Subcutaneous adipose tissue (tissue), 4 donors: ENCODE data around the gene RSAD2. TPM values are rescaled to one million over a fixed set of nuclear protein-coding genes. Genes with fewer than 3 reads are reported as not detected.

ENCODE experiments used
- CTCF ChIP-seq: fragments of 450-650 bp; IDR thresholded peaks from one replicate; pipeline ENCODE4 v1.5.1; 2016; ENCODE audit warnings: low read depth, mild to moderate bottlenecking, control low read depth, antibody characterized with exemption, moderate library complexity
- total RNA-seq, 4 donors: library from RNA; depleted of rRNA; stranded (reverse); fragments of >200 nt; gene quantifications; one replicate each; pipeline ENCODE4 v1.1.0, GENCODE V29; 2016

The RSAD2 gene
- total RNA-seq, 4 donors from 2014 or later, result 1.5 to 22.4 (median 4.9) TPM

GRCh38 chr2:6923319-6923718 lies 45.7 kb downstream of the RSAD2 start:
- no peak for TF ChIP-seq CTCF

GRCh38 chr2:6924101-6924923 lies 46.7 kb downstream of the RSAD2 start:
- no peak for TF ChIP-seq CTCF

GRCh38 chr2:6924924-6925409 lies 47.4 kb downstream of the RSAD2 start:
- no peak for TF ChIP-seq CTCF

GRCh38 chr2:6926071-6926732 lies 48.6 kb downstream of the RSAD2 start:
- TF ChIP-seq CTCF, result no peak

- TF ChIP-seq CTCF, result no peak
Observed at GRCh38 chr2:6927186-6927585, 49.6 kb downstream of the RSAD2 start.

GRCh38 chr2:6927753-6928152 lies 50.2 kb downstream of the RSAD2 start:
- TF ChIP-seq CTCF, result no peak

GRCh38 chr2:6928452-6928851 lies 50.9 kb downstream of the RSAD2 start:
- no peak for TF ChIP-seq CTCF
